Fibroblast of lung (primary cell): ENCODE data around the gene XXYLT1. TPM values are rescaled to one million over a fixed set of nuclear protein-coding genes. Genes with fewer than 3 reads are reported as not detected.
A peak's percentile ranks its signal among the peaks of the same experiment; 100 is the strongest.

Experiments
- DNase-seq, 2 donors: peaks; one replicate each; pipeline versions ENCODE4 v3.0.0 to v3.0.0-alpha.2; 2010; ENCODE audit warnings: low read depth in 2 of 2
- H2AFZ ChIP-seq: 2 replicates; pipeline ENCODE4 v1.5.1; 2012; ENCODE audit warnings: low read length, control low read depth, inconsistent platforms
- H3K27ac ChIP-seq: 2 replicates; pipeline ENCODE4 v1.5.1; 2011; ENCODE audit warnings: low read length, control low read depth; ENCODE audit not compliant: insufficient read depth
- H3K27me3 ChIP-seq: 2 replicates; pipeline ENCODE4 v1.5.1; 2011; ENCODE audit warnings: mild to moderate bottlenecking, low read length; ENCODE audit not compliant: control insufficient read depth, insufficient read depth
- H3K36me3 ChIP-seq: 2 replicates; pipeline ENCODE4 v1.5.1; 2011; ENCODE audit warnings: low read length; ENCODE audit not compliant: control insufficient read depth, insufficient read depth
- H3K4me1 ChIP-seq: 2 replicates; pipeline ENCODE4 v1.5.1; 2011; ENCODE audit warnings: low read length; ENCODE audit not compliant: control insufficient read depth, insufficient read depth; ENCODE audit errors: extremely low read depth
- H3K4me2 ChIP-seq: 2 replicates; pipeline ENCODE4 v1.5.1; 2011; ENCODE audit warnings: low read length, control low read depth; ENCODE audit not compliant: insufficient read depth; ENCODE audit errors: extremely low read depth
- H3K4me3 ChIP-seq, 4 experiments: fragments of 200-600 bp in 1 of 4; sonication (generic) in 1 of 4; replicated peaks in 1 of 4; 2 replicates each; pipeline ENCODE4 v1.5.1; 2011 to 2016; ENCODE audit warnings: low read length in 4 of 4, low read depth in 3 of 4, mild to moderate bottlenecking in 3 of 4, control low read depth in 2 of 4, inconsistent platforms in 1 of 4, mixed read lengths in 1 of 4; ENCODE audit not compliant: insufficient read depth in 1 of 4; ENCODE audit errors: control extremely low read depth in 1 of 4
- H3K79me2 ChIP-seq: 2 replicates; pipeline ENCODE4 v1.5.1; 2012; ENCODE audit warnings: mild to moderate bottlenecking, low read length, inconsistent platforms; ENCODE audit not compliant: control insufficient read depth, insufficient read depth
- H3K9ac ChIP-seq: 2 replicates; pipeline ENCODE4 v1.5.1; 2011; ENCODE audit warnings: mild to moderate bottlenecking, low read length, control low read depth; ENCODE audit not compliant: insufficient read depth
- H3K9me3 ChIP-seq: 2 replicates; pipeline ENCODE4 v1.5.1; 2012; ENCODE audit warnings: low read depth, low read length; ENCODE audit not compliant: control insufficient read depth, insufficient read depth
- H4K20me1 ChIP-seq: 2 replicates; pipeline ENCODE4 v1.5.1; 2011; ENCODE audit warnings: low read length; ENCODE audit not compliant: control insufficient read depth, insufficient read depth; ENCODE audit errors: extremely low read depth
- CTCF ChIP-seq, 2 donors: IDR thresholded peaks in 1 of 2; conservative IDR thresholded peaks in 1 of 2; 1 replicate in 1 of 2; 2 replicates in 1 of 2; pipeline ENCODE4 v1.5.1; 2011 to 2012; ENCODE audit warnings: low read length in 2 of 2, control low read depth in 1 of 2, inconsistent platforms in 1 of 2, low read depth in 1 of 2, mild to moderate bottlenecking in 1 of 2
- EZH2 ChIP-seq: IDR thresholded peaks from 2 replicates; pipeline ENCODE4 v1.5.1; 2012; ENCODE audit warnings: low read length, control low read depth, mild to moderate bottlenecking; ENCODE audit errors: missing control alignments
- polyA plus RNA-seq, 2 donors: library from polyadenylated mRNA; depleted of rRNA in 1 of 2; stranded (reverse) in 1 of 2; unstranded in 1 of 2; fragments of >200 nt; gene quantifications; 2 replicates each; pipeline ENCODE4 v1.2.1, GENCODE V29; 2011 to 2012; ENCODE audit warnings: missing spikeins in 1 of 2
- total RNA-seq: library from RNA; depleted of rRNA; stranded (reverse); fragments of >200 nt; gene quantifications from 2 replicates; pipeline ENCODE4 v1.2.1, GENCODE V29; 2014

Gene XXYLT1
- total and polyA plus RNA-seq, 2 donors (not counting 1 experiment from before 2014, with no cell fraction given) = 12.4 to 18.5 TPM

GRCh38 chr3:195212033-195212748 lies 58.8 kb downstream of the XXYLT1 start:
- Histone ChIP-seq H3K36me3 (no peaks in the 10 kb centered on the region), H3K4me2 (no peak overlapping the region), H3K9ac (no peak overlapping the region), H3K4me1 (peaks cover 34% of the 10 kb centered on the region), H3K4me3 (no peak overlapping the region), H4K20me1 (no peaks in the 10 kb centered on the region), H3K9me3 (no peaks in the 10 kb centered on the region), H3K27ac (no peak overlapping the region), H3K27me3 (no peaks in the 10 kb centered on the region), H3K79me2 (peaks cover 13% of the 10 kb centered on the region), H2AFZ (no peak overlapping the region)
- DNase-seq = no peak
- TF ChIP-seq EZH2 (no peak), CTCF (conservative IDR thresholded peaks at IDR 0.05 in 1 of 2, IDR thresholded peaks at IDR 0.05 in 1 of 2; ENCODE audit: low read depth in 1 of 2, low read length in 2 of 2) (no peak)

DNA sequence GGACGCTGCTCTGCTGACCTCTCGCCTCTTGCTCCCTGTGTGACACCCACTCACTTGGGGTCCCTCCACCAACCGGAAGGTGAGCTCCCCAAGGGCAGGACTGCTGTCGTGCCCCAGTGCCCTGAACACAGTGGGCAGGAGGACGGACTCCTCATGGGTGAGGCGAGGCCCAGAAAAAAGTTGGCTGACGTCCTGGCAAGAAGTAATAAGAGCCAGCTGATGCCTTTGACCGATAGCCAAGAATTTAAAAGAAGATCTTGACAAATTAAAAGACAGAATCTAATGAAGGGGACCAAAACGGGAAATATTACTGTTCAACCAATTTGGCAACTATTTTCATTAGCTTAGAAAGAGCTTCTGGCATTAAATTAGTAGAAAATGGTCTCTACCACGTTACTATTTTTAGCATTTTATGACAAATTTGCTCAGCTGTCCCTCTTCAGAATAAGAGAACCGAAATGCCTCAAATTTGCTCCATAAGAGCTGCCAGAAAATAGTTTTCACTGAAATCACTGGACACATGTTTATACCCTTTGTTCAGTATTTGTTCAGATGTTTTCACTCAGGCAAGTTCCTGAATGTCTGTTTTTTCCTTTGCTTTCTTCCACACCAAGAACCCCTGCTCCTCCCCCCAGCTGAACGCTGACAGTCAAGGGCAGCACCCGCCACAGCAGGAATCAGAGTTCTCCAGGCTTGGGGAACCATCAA lies 60.5 kb downstream of the XXYLT1 start:
- peak; percentile 90 to 95 for DNase-seq
- peaks cover 37% of the 10 kb centered on the region for H3K4me1 ChIP-seq
- peak overlapping the region; percentile 67 for H3K9ac ChIP-seq
- H2AFZ ChIP-seq = peak overlapping the region; percentile 63
- H3K27ac ChIP-seq = peak overlapping the region; percentile 98
- peak overlapping the region in 3 of 4 experiments; percentile 5 to 41 (median 28) for H3K4me3 ChIP-seq
- no peaks in the 10 kb centered on the region for H3K27me3 ChIP-seq
- TF ChIP-seq EZH2 (no peak), CTCF (conservative IDR thresholded peaks at IDR 0.05 in 1 of 2, IDR thresholded peaks at IDR 0.05 in 1 of 2; ENCODE audit: low read depth in 1 of 2, low read length in 2 of 2) (no peak)
- no peaks in the 10 kb centered on the region for H4K20me1 ChIP-seq
- peaks cover 16% of the 10 kb centered on the region for H3K79me2 ChIP-seq
- no peaks in the 10 kb centered on the region for H3K36me3 ChIP-seq
- peak overlapping the region; percentile 79 for H3K4me2 ChIP-seq
- no peaks in the 10 kb centered on the region for H3K9me3 ChIP-seq

- TF ChIP-seq EZH2 (no peak), CTCF (conservative IDR thresholded peaks at IDR 0.05 in 1 of 2, IDR thresholded peaks at IDR 0.05 in 1 of 2; ENCODE audit: low read depth in 1 of 2, low read length in 2 of 2) (no peak)
- peak overlapping the region; percentile 67 for H3K9ac ChIP-seq
- H3K79me2 ChIP-seq = peaks cover 16% of the 10 kb centered on the region
- H3K4me1 ChIP-seq = peaks cover 38% of the 10 kb centered on the region
- peak overlapping the region; percentile 63 for H2AFZ ChIP-seq
- peak overlapping the region; percentile 79 for H3K4me2 ChIP-seq
- H3K4me3 ChIP-seq = peak overlapping the region in 3 of 4 experiments; percentile 5 to 41 (median 28)
- peak overlapping the region; percentile 98 for H3K27ac ChIP-seq
- no peaks in the 10 kb centered on the region for H3K27me3 ChIP-seq
- peak in 1 of 2 donors; percentile 62 for DNase-seq
- no peaks in the 10 kb centered on the region for H4K20me1 ChIP-seq
- no peaks in the 10 kb centered on the region for H3K9me3 ChIP-seq
- no peaks in the 10 kb centered on the region for H3K36me3 ChIP-seq
Measured at GRCh38 chr3:195209847-195210265, 61.1 kb downstream of the XXYLT1 start.
